SU-DHL-6 (cell line): ENCODE data around the gene TP73.

Experiments
- CTCF ChIP-seq: fragments of 200-600 bp; sonication (generic); IDR thresholded peaks from one replicate; pipeline ENCODE4 v1.5.1; 2017; ENCODE audit warnings: antibody characterized with exemption, mild to moderate bottlenecking, low read length, moderate library complexity; ENCODE audit not compliant: insufficient read depth, poor library complexity, severe bottlenecking
- EZH2phosphoT487 ChIP-seq: fragments of 200-600 bp; sonication (generic), shearing (Covaris generic); conservative IDR thresholded peaks from 2 replicates; pipeline ENCODE4 v1.6.1; 2018; ENCODE audit warnings: mild to moderate bottlenecking, antibody characterized with exemption, low read length, moderate library complexity, mixed read lengths

GRCh38 chr1:3772027-3772714 lies 119.9 kb downstream of the TP73 start:
- TF ChIP-seq EZH2phosphoT487 = no peak
- no peak for TF ChIP-seq CTCF
